Stimulated activated CD8-positive, alpha-beta memory T cell treated with anti-CD3 and anti-CD28 coated beads, Interleukin-4, amount 100 ng/mL, for 1 hour (primary cell): ENCODE results near the gene POLD4.

Experiments
- DNase-seq, 2 donors: peaks; one replicate each; pipeline ENCODE4 v3.0.0-alpha.2; 2020; ENCODE audit warnings: low read depth in 2 of 2, low spot score in 1 of 2

Gene POLD4

DNA sequence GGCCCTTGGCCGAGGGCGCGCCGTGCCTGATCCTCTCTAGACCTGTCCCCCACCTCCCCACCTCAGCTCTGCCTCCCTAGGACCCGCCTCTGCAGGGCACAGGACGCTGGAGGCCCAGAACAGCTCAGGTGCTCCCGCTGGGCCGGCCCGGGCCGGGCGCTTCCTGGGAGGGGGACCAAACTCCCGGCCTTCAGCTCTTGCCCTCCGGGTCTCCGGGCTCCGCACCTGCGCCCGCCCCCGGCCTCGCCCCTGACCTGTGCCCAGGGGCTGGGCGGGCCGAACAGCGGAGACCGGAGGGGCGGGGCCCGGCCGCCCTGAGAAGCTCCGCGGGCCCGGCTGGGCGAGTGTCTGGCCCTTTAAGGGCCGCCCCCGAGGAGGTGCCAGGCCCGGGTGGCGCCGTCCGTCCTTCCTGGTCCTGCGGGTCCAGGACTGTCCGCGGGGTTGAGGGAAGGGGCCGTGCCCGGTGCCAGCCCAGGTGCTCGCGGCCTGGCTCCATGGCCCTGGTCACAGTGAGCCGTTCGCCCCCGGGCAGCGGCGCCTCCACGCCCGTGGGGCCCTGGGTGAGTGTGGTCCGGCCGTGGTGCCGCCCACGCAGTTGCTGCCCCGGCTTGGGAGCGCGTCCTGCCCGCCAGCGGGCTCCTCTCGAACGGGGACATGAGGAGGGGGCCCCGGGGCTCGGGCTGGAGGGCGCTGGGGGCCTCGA lies 50.1 kb downstream of the POLD4 start, which contains the start of gene SSH3:
Gene SSH3, plus strand, starts transcription at position 399 of the 703 bp plus-strand sequence. Its CDS starts 96 bp downstream, at position 495.
- no peak for DNase-seq

DNA sequence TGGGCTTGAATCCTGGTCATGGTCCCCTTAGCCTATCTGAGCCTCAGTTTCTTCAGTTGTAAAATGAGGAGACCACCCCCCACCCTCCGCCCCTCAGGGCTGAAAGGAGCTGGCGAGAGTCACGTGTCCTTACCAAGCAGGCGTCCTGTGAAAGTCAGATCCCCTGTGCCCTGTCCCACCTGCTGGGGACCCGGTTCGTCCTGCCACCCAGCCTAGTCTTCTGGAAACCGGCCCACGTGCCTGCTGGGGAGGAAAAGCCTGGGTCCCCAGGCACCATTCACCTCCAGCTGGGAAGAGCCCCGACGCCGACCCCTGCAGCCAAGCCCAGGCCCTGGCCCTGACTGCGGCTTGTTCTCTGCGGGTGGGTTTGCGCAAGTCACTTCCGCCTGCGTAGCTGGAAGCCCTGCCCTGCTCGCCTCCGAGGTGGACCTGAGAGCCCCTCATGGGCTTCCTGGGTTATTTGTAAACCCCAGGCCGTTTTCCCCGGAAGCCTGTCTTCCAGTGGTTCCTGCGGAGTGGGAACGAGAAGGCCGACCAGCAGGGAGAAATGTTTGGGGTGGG lies 50.7 kb downstream of the POLD4 start:
- no peak for DNase-seq

DNA sequence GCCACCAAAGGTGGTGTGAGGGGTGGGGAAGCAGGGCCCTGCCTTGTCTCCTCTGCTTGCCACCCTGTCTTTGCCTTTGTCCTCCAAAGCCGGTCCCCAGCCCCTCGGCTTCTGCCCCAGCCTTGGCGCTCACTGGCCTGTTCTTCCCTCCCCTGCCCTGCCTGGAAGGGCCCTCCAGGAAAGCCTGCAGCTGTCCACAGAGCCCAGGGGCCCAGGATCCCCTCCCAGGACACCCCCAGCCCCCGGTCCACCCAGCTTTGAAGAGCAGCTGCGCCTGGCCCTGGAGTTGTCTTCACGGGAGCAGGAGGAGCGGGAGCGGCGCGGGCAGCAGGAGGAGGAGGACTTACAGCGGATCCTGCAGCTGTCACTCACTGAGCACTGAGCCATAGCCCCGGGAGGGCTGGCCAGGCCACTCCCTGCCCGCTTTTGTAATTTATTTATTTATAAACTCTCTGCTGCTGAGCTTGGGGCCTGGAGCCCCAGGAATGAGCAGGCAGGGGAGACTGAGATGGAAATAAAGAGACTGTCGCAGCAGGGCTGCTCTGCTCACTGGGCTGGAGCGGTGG lies 51.3 kb downstream of the POLD4 start:
- no peak for DNase-seq

DNA sequence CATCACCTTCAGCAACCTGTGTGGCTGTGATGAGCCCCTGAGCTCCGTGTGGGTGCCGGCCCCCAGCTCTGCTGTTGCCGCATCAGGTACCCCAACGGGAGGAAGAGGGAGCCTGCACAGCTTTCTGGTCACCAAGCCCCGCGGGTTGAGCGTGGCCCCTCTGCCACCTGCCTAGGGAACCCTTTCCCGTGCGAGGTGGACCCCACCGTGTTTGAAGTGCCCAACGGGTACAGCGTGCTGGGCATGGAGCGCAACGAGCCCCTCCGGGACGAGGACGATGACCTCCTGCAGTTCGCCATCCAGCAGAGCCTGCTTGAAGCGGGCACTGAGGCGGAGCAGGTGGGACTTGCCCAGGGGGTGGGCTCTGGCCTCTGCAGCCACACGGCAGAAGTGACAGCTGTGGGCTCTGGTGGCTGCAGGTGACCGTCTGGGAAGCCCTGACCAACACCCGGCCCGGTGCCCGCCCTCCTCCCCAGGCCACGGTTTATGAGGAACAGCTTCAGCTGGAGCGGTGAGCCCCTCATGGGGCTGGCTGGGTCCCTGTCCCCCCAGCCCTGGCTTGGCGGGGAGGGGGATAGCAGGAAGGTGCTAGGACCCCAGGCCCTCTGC lies 51.9 kb downstream of the POLD4 start:
- no peak for DNase-seq
